ENCODE results near the gene ALS2CL. TPM values are rescaled to one million over a fixed set of nuclear protein-coding genes. Genes with fewer than 3 reads are reported as not detected.

The ALS2CL gene
- total RNA-seq, 1 experiment from 2014 or later = 67.5 TPM

DNA sequence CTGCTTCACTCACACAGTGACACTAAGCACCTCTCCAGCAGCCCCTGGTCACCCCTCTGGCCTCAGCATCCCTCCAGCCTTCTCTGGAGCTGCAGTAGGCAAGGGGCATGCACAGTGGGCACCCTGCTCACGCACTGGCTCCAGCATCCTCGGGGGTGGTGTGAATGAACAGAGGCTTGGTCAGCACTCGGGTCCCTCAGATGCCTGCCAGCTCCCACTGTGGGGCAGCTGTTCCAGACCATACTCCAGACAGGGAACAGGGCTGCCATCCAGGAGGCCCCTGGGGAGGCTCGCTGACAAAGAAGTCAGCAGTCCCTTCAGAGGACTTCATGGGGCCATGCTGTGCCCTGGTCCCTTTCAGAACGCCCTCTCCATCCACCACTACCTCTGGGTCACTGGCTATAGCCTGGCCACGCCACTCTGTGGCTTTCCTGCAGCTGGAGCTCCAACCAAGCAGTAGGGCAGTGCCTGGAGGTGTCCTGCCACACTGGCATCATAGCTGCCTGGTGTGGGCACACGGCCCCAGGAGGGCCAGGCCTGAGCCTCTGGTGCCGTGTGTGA is 26.3 kb downstream of the ALS2CL start:
- no peaks in the 10 kb centered on the region for H3F3A ChIP-seq (ENCODE audit: insufficient read depth, low read depth)
- DNase-seq = no peak
- H3K79me2 ChIP-seq (ENCODE audit: low read depth) = no peaks in the 10 kb centered on the region
- no peak overlapping the region for H3K4me2 ChIP-seq
- no peaks in the 10 kb centered on the region for H4K20me1 ChIP-seq (ENCODE audit: insufficient read depth)
- TF ChIP-seq EZH2 (IDR thresholded peaks at IDR 0.05; ENCODE audit: low read depth) = no peak
- TF ChIP-seq, protein P1, sequence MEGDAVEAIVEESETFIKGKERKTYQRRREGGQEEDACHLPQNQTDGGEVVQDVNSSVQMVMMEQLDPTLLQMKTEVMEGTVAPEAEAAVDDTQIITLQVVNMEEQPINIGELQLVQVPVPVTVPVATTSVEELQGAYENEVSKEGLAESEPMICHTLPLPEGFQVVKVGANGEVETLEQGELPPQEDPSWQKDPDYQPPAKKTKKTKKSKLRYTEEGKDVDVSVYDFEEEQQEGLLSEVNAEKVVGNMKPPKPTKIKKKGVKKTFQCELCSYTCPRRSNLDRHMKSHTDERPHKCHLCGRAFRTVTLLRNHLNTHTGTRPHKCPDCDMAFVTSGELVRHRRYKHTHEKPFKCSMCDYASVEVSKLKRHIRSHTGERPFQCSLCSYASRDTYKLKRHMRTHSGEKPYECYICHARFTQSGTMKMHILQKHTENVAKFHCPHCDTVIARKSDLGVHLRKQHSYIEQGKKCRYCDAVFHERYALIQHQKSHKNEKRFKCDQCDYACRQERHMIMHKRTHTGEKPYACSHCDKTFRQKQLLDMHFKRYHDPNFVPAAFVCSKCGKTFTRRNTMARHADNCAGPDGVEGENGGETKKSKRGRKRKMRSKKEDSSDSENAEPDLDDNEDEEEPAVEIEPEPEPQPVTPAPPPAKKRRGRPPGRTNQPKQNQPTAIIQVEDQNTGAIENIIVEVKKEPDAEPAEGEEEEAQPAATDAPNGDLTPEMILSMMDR (conservative IDR thresholded peaks at IDR 0.05) = no peak
- ChIA-PET POLR2A (ENCODE audit: unreplicated experiment) (interaction anchor here (0.5 kb wide), 1 partner anchor 24 kb away, joined by 4 read pairs; no protein-coding TSS in a partner anchor), CTCF (no interaction called here)
- H3K36me3 ChIP-seq (ENCODE audit: low read depth) = no peaks in the 10 kb centered on the region
- intact Hi-C loops (cut with micrococcal nuclease; ENCODE audit: unreplicated experiment) = no loop called here
- H3K27me3 ChIP-seq (ENCODE audit: insufficient read depth, low read depth) = no peaks in the 10 kb centered on the region
- H2AFZ ChIP-seq = no peak overlapping the region
- no TSS peak for BruUV-seq (replicated peaks)
- H3K4me1 ChIP-seq (replicated peaks; ENCODE audit: insufficient read depth) = no peaks in the 10 kb centered on the region
- no peaks in the 10 kb centered on the region for H3K9me3 ChIP-seq (ENCODE audit: insufficient read depth, low read depth)
- no peaks in the 10 kb centered on the region for H3K9me2 ChIP-seq (ENCODE audit: insufficient read depth)
- no peak overlapping the region for H3K4me3 ChIP-seq
- H3K27ac ChIP-seq = no peak overlapping the region

DNA sequence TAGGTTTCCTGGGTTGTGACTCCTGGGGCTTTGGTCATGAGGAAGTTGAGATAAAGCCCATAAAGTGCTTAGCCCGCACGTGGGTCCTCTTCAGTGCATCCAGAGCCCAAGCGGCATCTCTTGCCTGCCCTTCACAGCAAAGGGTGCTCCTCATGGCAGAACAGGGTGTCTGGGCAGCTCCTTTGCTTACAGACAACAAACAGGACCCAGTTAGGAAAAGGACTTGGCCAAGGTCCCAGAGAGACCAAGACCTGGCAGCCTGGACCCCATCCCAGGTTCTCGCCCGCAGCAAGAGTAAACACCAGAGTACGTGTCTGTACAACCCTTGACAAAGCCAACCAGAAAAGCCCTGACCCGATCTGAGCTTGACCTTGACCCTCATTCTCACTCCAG is 27.0 kb downstream of the ALS2CL start:
- H3F3A ChIP-seq (ENCODE audit: insufficient read depth, low read depth) = no peaks in the 10 kb centered on the region
- H4K20me1 ChIP-seq (ENCODE audit: insufficient read depth) = no peaks in the 10 kb centered on the region
- H3K4me3 ChIP-seq = no peak overlapping the region
- H3K36me3 ChIP-seq (ENCODE audit: low read depth) = no peaks in the 10 kb centered on the region
- no peak overlapping the region for H3K4me2 ChIP-seq
- H3K27ac ChIP-seq = no peak overlapping the region
- TF ChIP-seq EZH2 (IDR thresholded peaks at IDR 0.05; ENCODE audit: low read depth) = no peak
- TF ChIP-seq, protein P1 (conservative IDR thresholded peaks at IDR 0.05) = no peak
- BruUV-seq (replicated peaks) = TSS peak; percentile 24
- DNase-seq = no peak
- H2AFZ ChIP-seq = no peak overlapping the region
- no peaks in the 10 kb centered on the region for H3K79me2 ChIP-seq (ENCODE audit: low read depth)
- peaks cover 3% of the 10 kb centered on the region for H3K4me1 ChIP-seq (replicated peaks; ENCODE audit: insufficient read depth)
- no peaks in the 10 kb centered on the region for H3K9me3 ChIP-seq (ENCODE audit: insufficient read depth, low read depth)
- no peaks in the 10 kb centered on the region for H3K27me3 ChIP-seq (ENCODE audit: insufficient read depth, low read depth)
- no peaks in the 10 kb centered on the region for H3K9me2 ChIP-seq (ENCODE audit: insufficient read depth)
- intact Hi-C loops (cut with micrococcal nuclease; ENCODE audit: unreplicated experiment) = no loop called here
- POLR2A ChIA-PET (ENCODE audit: unreplicated experiment) = interaction anchor here (0.8 kb wide), 1 partner anchor 1304 kb away, joined by 3 read pairs; no protein-coding TSS in a partner anchor
- CTCF ChIA-PET = no interaction called here

DNA sequence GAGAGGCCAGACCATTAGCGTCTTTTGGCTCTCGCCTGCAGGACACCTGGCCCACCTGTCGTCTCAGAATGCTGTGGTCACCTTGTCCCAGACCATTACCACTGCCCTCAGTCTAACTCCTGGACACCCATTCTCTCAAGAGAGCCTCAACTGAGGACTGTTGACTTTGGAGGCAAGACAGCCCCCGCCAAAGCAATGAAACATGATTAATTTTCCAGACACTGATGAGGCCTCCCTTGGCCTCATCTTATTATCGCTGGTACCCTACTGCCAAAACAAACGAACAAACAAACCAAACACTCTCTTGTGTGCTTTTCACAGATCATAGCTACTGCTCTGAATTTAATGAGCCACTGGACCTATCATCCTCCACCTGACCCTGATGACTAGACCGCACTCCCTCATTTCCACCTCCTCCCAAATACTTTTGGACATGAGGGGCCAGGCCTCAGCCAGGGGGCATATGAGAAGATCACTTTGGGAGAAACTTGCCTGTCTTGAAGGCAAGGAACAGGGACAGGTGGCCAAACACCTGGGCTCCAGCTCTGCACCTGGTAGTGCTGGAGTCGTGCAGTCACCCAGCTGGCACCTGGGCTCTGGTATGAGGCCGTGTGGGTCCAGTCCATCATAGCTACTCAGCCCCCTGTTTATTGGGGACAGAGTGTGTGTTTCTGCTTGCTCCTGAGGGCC is 27.6 kb downstream of the ALS2CL start:
- DNase-seq = no peak
- no peaks in the 10 kb centered on the region for H3K9me3 ChIP-seq (ENCODE audit: insufficient read depth, low read depth)
- ChIA-PET CTCF (no interaction called here), POLR2A (ENCODE audit: unreplicated experiment) (interaction anchor here (0.8 kb wide), 1 partner anchor 1303 kb away, joined by 3 read pairs; no protein-coding TSS in a partner anchor)
- no peak overlapping the region for H3K4me2 ChIP-seq
- H3K4me3 ChIP-seq = no peak overlapping the region
- H3K9me2 ChIP-seq (ENCODE audit: insufficient read depth) = no peaks in the 10 kb centered on the region
- H3F3A ChIP-seq (ENCODE audit: insufficient read depth, low read depth) = no peaks in the 10 kb centered on the region
- H2AFZ ChIP-seq = no peak overlapping the region
- H3K4me1 ChIP-seq (replicated peaks; ENCODE audit: insufficient read depth) = peaks cover 8% of the 10 kb centered on the region
- H3K79me2 ChIP-seq (ENCODE audit: low read depth) = no peaks in the 10 kb centered on the region
- intact Hi-C loops (cut with micrococcal nuclease; ENCODE audit: unreplicated experiment) = no loop called here
- no peaks in the 10 kb centered on the region for H3K36me3 ChIP-seq (ENCODE audit: low read depth)
- H4K20me1 ChIP-seq (ENCODE audit: insufficient read depth) = no peaks in the 10 kb centered on the region
- BruUV-seq (replicated peaks) = no TSS peak
- no peaks in the 10 kb centered on the region for H3K27me3 ChIP-seq (ENCODE audit: insufficient read depth, low read depth)
- TF ChIP-seq, protein P1 (conservative IDR thresholded peaks at IDR 0.05) = no peak
- TF ChIP-seq EZH2 (IDR thresholded peaks at IDR 0.05; ENCODE audit: low read depth) = no peak
- no peak overlapping the region for H3K27ac ChIP-seq

Data from PC-9 (cell line).